Activated T-helper 2 cell treated with anti-CD3 and anti-CD28 coated beads, Interferon-gamma antibody, Interleukin-2, Interleukin-4, amounts not matched to agents 10 μg/mL and 5 μg/mL and 100 μg/mL, durations not matched to agents 14 hours and 24 hours and 36 hours (primary cell): ENCODE measurements around the gene PTGER1. TPM values are rescaled to one million over a fixed set of nuclear protein-coding genes. Genes with fewer than 3 reads are reported as not detected.
A peak's percentile ranks its signal among the peaks of the same experiment; 100 is the strongest.
"Not testable (repeated sequence)": the region's sequence is repeated elsewhere in the genome, so short reads cannot be mapped to it uniquely, and the experiment has no call there.

ENCODE experiments used
- DNase-seq: peaks from one replicate; pipeline ENCODE4 v3.0.0; 2021; ENCODE audit warnings: low spot score
- H3K27ac Mint-ChIP-seq: one replicate; pipeline ENCODE4 v1.8.0; 2021; ENCODE audit warnings: mixed read lengths
- H3K27me3 Mint-ChIP-seq: one replicate; pipeline ENCODE4 v1.8.0; 2021; ENCODE audit warnings: low read depth, mixed read lengths
- H3K36me3 Mint-ChIP-seq: one replicate; pipeline ENCODE4 v1.8.0; 2021; ENCODE audit warnings: low read depth, mixed read lengths
- H3K4me1 Mint-ChIP-seq: one replicate; pipeline ENCODE4 v1.8.0; 2021; ENCODE audit warnings: low read depth, mixed read lengths
- H3K4me3 Mint-ChIP-seq: one replicate; pipeline ENCODE4 v1.8.0; 2021; ENCODE audit warnings: low read depth, mild to moderate bottlenecking, moderate library complexity, mixed read lengths
- H3K9me3 Mint-ChIP-seq: one replicate; pipeline ENCODE4 v1.8.0; 2021; ENCODE audit warnings: mixed read lengths
- intact Hi-C: fragments of 100-400 bp; cut with micrococcal nuclease; formaldehyde crosslinking; loops from one replicate; pipeline ENCODE4 v1.15.1; 2023
- total RNA-seq: library from RNA; stranded (reverse); gene quantifications from 2 replicates; pipeline ENCODE4 v1.2.3, GENCODE V29; 2022

The PTGER1 gene
- total RNA-seq, 1 donor from 2014 or later: 1.1 TPM

GRCh38 chr19:14512406-14512961, 37.3 kb upstream of the PTGER1 start:
- DNase-seq: no peak
- no peak overlapping the region for H3K27ac Mint-ChIP-seq
- H3K4me3 Mint-ChIP-seq: no peak overlapping the region
- H3K4me1 Mint-ChIP-seq: peaks cover 42% of the 10 kb centered on the region
- H3K27me3 Mint-ChIP-seq: no peaks in the 10 kb centered on the region
- H3K9me3 Mint-ChIP-seq: no peaks in the 10 kb centered on the region
- intact Hi-C loops: loop anchor here (10.0 kb wide), 1 partner anchor 1348 kb away; no protein-coding TSS in a partner anchor
- peaks cover 42% of the 10 kb centered on the region for H3K36me3 Mint-ChIP-seq

DNA sequence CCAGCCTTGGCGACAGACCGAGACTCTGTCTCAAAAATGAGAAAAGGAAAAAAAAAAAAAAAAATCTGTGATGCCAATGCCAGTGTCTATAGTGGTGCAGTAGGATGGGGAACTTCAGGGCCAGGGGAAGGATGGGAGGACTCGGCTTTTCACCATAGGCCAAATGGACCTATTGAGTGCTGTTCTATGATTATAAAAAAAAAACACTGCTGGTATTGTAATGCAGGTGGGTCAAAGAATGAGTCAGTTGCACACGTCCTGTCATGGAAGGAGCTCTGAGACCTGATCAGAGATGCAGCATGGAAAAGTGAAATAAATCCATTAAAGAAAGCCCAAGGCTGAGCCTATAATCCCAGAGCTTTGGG, 36.1 kb upstream of the PTGER1 start:
- no peaks in the 10 kb centered on the region for H3K27me3 Mint-ChIP-seq
- H3K4me1 Mint-ChIP-seq: peaks cover 44% of the 10 kb centered on the region
- no peaks in the 10 kb centered on the region for H3K9me3 Mint-ChIP-seq
- intact Hi-C loops: loop anchor here (10.0 kb wide), 1 partner anchor 1346 kb away; no protein-coding TSS in a partner anchor
- H3K36me3 Mint-ChIP-seq: peaks cover 29% of the 10 kb centered on the region
- H3K27ac Mint-ChIP-seq: peak overlapping the region; percentile 52
- no peak overlapping the region for H3K4me3 Mint-ChIP-seq
- no peak for DNase-seq

- H3K4me1 Mint-ChIP-seq: peaks cover 44% of the 10 kb centered on the region
- no peaks in the 10 kb centered on the region for H3K9me3 Mint-ChIP-seq
- DNase-seq: no peak
- H3K4me3 Mint-ChIP-seq: no peak overlapping the region
- no peaks in the 10 kb centered on the region for H3K27me3 Mint-ChIP-seq
- H3K36me3 Mint-ChIP-seq: peaks cover 23% of the 10 kb centered on the region
- intact Hi-C loops: loop anchor here (10.0 kb wide), 1 partner anchor 1346 kb away; no protein-coding TSS in a partner anchor
- peak overlapping the region; percentile 52 for H3K27ac Mint-ChIP-seq
These were observed 35.4 kb upstream of the PTGER1 start for GRCh38 chr19:14510311-14511228.

- H3K4me1 Mint-ChIP-seq: peaks cover 35% of the 10 kb centered on the region
- H3K4me3 Mint-ChIP-seq: no peak overlapping the region
- no peak overlapping the region for H3K27ac Mint-ChIP-seq
- intact Hi-C loops: no loop called here
- no peaks in the 10 kb centered on the region for H3K36me3 Mint-ChIP-seq
- peaks cover 4% of the 10 kb centered on the region for H3K27me3 Mint-ChIP-seq
- no peak for DNase-seq
- no peaks in the 10 kb centered on the region for H3K9me3 Mint-ChIP-seq
These were observed 32.8 kb upstream of the PTGER1 start for GRCh38 chr19:14507704-14508542.

DNA sequence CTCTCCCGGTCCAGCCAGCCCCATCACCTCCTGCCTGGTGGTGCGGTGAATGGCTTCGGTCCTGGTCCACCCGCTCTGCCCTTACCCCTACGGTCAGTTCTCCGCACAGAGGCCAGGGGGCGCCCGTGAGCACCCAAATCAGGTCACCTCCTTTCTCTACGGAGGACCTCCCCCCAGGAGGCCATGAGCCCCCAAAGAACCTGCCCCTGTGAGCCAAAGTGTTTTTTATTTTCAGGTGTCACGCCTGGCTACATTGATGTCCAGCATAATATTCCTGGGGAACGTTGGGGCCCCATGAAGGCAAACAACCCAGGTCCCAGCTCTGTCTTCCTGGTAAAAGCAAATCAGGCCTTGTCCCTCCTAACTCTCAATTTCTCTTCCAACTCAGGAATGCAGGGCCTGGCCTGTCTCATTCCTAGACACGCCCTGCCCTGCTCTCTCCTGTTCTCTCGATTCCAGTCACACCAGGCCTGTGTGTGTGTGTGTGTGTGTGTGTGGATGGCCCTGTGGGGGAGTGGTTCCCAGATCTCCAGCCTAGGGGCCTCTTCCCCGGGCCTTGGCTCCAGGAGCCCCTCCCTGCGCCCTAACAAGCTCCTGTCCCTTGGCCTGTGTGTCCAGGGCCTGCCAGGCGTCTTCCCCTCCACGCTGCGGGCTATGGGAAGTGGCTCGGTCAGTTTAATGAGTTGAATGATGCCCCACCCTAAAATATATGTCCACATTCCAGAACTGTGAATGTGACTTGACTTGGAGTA, 30.5 kb upstream of the PTGER1 start:
- H3K36me3 Mint-ChIP-seq: no peaks in the 10 kb centered on the region
- intact Hi-C loops: no loop called here
- peaks cover 29% of the 10 kb centered on the region for H3K4me1 Mint-ChIP-seq
- DNase-seq: peak; percentile 58
- no peak overlapping the region for H3K4me3 Mint-ChIP-seq
- peak overlapping the region; percentile 17 for H3K27ac Mint-ChIP-seq
- no peaks in the 10 kb centered on the region for H3K9me3 Mint-ChIP-seq
- peaks cover 4% of the 10 kb centered on the region for H3K27me3 Mint-ChIP-seq

DNA sequence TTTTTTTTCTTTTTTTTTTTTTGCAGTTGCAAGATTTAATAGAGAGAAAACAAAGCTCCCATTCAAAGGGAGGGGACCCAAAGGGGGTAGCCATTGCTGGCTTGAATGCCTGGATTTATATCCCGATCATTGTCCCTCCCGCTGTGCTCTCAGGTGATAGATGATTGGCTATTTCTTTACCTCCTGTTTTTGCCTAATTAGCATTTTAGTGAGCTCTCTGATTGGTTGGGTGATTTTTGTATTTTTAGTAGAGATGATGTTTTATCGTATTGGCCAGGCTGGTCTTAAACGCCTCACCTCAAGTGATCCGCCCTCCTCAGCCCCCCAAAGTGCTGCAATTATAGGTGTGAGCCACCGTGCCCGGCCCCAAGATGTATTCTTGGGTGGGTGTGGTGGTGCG, 29.4 kb upstream of the PTGER1 start:
- H3K9me3 Mint-ChIP-seq, H3K4me3 Mint-ChIP-seq, H3K27ac Mint-ChIP-seq, H3K27me3 Mint-ChIP-seq, H3K36me3 Mint-ChIP-seq, intact Hi-C loops, DNase-seq: not testable (repeated sequence)
- H3K4me1 Mint-ChIP-seq: peaks cover 24% of the 10 kb centered on the region

DNA sequence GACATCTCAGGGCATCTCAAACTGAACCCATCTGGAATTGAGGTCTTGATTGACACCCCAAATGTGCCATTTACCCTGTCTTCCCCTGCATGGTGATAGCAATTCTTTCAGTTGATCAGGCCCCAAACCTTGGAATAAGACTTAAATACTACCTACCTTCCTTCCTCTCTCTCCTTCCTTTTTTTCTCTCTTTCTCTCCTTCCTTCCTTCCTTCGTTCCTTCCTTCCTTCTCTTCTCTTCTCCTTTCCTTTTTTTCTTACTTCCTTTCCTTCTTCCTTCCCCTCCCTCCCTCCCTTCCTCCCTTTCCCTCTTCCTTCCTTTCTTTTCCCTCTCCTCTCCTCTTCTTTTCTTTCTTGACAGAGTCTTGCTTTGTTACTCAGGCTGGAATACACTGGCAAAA, 28.1 kb upstream of the PTGER1 start:
- Mint-ChIP-seq H3K27ac (no peak overlapping the region), H3K4me3 (no peak overlapping the region), H3K9me3 (no peaks in the 10 kb centered on the region), H3K36me3 (no peaks in the 10 kb centered on the region), H3K4me1 (peaks cover 21% of the 10 kb centered on the region), H3K27me3 (peaks cover 4% of the 10 kb centered on the region)
- intact Hi-C loops: no loop called here
- DNase-seq: no peak

DNA sequence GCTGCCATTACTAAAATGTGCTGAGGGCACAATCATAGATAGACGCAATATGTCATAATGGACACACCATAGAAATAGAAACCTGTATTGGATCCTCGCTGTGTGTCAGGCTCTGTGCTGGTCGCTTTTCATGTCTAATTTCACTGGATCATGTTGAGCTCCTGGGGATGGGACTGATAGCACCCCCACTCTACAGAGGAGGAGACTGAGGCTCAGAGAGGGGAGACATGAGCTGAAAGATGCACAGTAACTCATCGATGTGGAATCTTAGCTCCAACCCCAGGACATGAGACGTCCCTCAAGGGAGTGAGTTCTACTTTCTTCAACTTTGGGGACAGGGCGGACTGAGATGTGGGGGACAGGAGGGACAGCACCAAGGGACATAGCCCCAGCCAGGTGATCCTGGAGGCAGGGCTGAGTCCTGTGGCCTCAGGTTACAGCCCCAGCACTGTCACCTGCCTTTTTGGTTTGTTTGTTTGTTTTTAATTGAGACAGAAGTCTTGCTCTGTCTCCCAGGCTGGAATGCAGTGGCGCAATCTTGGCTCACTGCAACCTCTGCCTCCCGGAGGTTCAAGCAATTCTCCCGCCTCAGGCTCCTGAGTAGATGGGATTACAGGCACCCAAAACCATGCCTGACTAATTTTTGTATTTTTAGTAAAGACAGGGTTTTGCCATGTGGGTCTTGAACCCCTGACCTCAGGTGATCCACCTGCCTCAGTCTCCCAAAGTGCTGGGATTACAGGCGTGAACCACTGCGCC, 27.4 kb upstream of the PTGER1 start:
- no peak overlapping the region for H3K27ac Mint-ChIP-seq
- no peak overlapping the region for H3K4me3 Mint-ChIP-seq
- intact Hi-C loops: no loop called here
- H3K9me3 Mint-ChIP-seq: no peaks in the 10 kb centered on the region
- peaks cover 17% of the 10 kb centered on the region for H3K4me1 Mint-ChIP-seq
- H3K27me3 Mint-ChIP-seq: peaks cover 4% of the 10 kb centered on the region
- DNase-seq: no peak
- no peaks in the 10 kb centered on the region for H3K36me3 Mint-ChIP-seq

DNA sequence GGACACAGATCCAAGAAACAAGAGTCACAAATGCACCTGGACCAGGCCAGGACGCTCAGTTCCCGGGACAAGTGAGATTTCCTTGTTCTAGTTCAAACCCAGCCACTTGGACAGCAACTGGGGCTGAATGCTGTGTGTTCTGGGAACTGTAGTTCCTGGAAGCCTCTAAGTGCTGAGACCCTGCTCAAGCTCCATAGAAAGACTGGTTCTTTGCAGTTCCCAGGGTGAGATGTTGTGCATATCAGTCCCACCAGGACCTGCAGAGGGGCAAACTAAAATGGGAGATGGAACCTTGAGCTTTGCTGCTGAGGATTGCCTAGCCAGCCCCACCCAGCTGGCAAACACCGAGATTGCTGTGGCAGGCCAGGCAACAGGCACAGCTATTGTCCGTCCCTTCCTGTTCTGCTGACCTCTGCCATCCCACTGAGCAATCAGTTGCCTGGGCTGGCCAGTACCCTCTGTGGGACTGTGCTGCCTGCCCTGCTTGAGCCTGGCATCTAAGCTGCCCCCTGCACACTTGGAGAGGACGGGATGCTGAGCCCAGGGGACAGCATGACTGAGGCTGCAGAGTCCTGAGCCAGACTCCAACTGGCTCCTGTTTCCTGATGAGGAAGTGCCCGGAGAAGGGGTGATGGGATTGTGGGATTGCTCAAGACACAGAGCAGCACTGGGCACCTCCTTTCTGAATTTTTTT, 22.2 kb upstream of the PTGER1 start:
- Mint-ChIP-seq H3K36me3 (no peaks in the 10 kb centered on the region), H3K9me3 (no peaks in the 10 kb centered on the region), H3K4me3 (peak overlapping the region; percentile 75), H3K4me1 (peaks cover 12% of the 10 kb centered on the region), H3K27me3 (no peaks in the 10 kb centered on the region), H3K27ac (no peak overlapping the region)
- DNase-seq: no peak
- intact Hi-C loops: no loop called here

GRCh38 chr19:14496834-14497227, 21.7 kb upstream of the PTGER1 start:
- Mint-ChIP-seq H3K27me3 (no peaks in the 10 kb centered on the region), H3K36me3 (no peaks in the 10 kb centered on the region), H3K27ac (peak overlapping the region; percentile 30)

DNA sequence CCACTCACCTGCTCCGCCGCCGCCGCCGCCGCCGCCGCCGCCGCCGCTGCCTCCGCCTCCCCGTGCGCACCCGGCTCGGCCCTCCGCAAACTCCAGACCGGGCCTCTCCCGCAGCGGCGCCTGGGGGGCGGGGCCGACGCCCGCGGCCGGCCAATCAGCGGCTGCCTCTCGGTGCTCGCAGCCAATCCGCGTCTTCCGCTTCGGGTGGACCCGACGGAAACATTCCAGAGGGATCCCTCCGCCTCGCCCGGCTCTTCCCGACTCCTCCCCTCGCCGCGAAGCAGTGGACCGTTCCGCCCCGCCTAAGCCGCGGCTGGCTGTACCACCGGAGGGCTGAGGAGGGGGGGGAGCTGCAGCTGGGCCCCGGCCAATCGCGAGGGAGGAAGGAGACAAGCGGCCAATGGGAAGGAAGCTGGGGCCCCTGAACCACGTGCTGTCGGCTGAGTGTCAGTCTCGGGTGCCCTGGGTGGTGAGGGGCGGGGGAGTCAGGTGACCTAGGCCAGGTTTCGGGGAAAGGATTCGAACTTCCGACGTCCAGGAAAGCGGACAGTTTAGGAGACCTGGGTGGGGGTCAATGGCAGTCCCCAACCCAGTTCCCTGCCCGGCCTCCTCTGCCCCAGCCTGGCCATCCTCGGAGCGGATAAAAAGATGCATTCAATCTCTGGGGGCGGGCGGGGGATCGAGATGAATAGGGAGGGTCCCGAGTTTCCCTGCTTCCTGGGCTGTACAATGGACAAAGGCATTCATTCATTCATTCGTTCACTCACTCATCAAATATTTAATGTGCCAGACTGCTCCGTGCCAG, 21.1 kb upstream of the PTGER1 start, which contains the start of gene GIPC1:
TSS of gene GIPC1 (minus strand) at position 99 of the 805 bp plus-strand sequence. CDS start 13,151 bp downstream, outside the sequence.
- H3K27ac Mint-ChIP-seq: peak within 1 kb of the TSS; percentile 33
- peak; percentile 82 for DNase-seq
- H3K27me3 Mint-ChIP-seq: no peaks in the 10 kb centered on the region
- peaks cover 4% of the 10 kb centered on the region for H3K36me3 Mint-ChIP-seq
- H3K9me3 Mint-ChIP-seq: no peaks in the 10 kb centered on the region
- H3K4me1 Mint-ChIP-seq: peaks cover 12% of the 10 kb centered on the region
- intact Hi-C loops: no loop called here
- H3K4me3 Mint-ChIP-seq: peak within 1 kb of the TSS; percentile 77

More at GRCh38 chr19:14496834-14497227, 21.7 kb upstream of the PTGER1 start:
- H3K4me3 Mint-ChIP-seq: peak overlapping the region; percentile 75
- intact Hi-C loops: no loop called here
- DNase-seq: no peak
- H3K4me1 Mint-ChIP-seq: peaks cover 12% of the 10 kb centered on the region
- no peaks in the 10 kb centered on the region for H3K9me3 Mint-ChIP-seq
